Neuronal stem cell (in vitro differentiated cells): Measurements from ENCODE around the gene CDRT4.
A peak's percentile ranks its signal among the peaks of the same experiment; 100 is the strongest.

ENCODE experiments used
- DNase-seq: peaks from one replicate; pipeline ENCODE4 v3.0.0-alpha.2; 2013; ENCODE audit warnings: low spot score
- H2AFZ ChIP-seq: one replicate; pipeline ENCODE4 v1.6.1; 2013; ENCODE audit warnings: mild to moderate bottlenecking, low read length, inconsistent platforms
- H2AK5ac ChIP-seq: 2 replicates; pipeline ENCODE4 v1.6.1; 2013; ENCODE audit warnings: low read depth, mild to moderate bottlenecking, inconsistent platforms, low read length, moderate library complexity, mixed read lengths
- H2BK120ac ChIP-seq: 2 replicates; pipeline ENCODE4 v1.6.1; 2013; ENCODE audit warnings: low read depth, mild to moderate bottlenecking, inconsistent platforms, low read length, moderate library complexity, mixed read lengths
- H2BK12ac ChIP-seq: one replicate; pipeline ENCODE4 v1.6.1; 2013; ENCODE audit warnings: low read length, inconsistent platforms
- H2BK15ac ChIP-seq: 2 replicates; pipeline ENCODE4 v1.6.1; 2013; ENCODE audit warnings: mild to moderate bottlenecking, low read length, inconsistent platforms, mixed read lengths
- H2BK5ac ChIP-seq: one replicate; pipeline ENCODE4 v1.6.1; 2013; ENCODE audit warnings: inconsistent platforms, mild to moderate bottlenecking, low read length, moderate library complexity
- H3K14ac ChIP-seq: one replicate; pipeline ENCODE4 v1.6.1; 2013; ENCODE audit warnings: low read length, inconsistent platforms
- H3K18ac ChIP-seq: 2 replicates; pipeline ENCODE4 v1.6.1; 2013; ENCODE audit warnings: low read length, inconsistent platforms
- H3K23ac ChIP-seq: 2 replicates; pipeline ENCODE4 v1.6.1; 2013; ENCODE audit warnings: low read depth, mild to moderate bottlenecking, mixed read lengths, low read length, inconsistent platforms; ENCODE audit not compliant: poor library complexity
- H3K27ac ChIP-seq: replicated peaks from 3 replicates; pipeline ENCODE4 v1.5.1; 2013; ENCODE audit warnings: low read length, inconsistent platforms
- H3K27me3 ChIP-seq, 3 experiments: 2 replicates each; pipeline ENCODE4 v1.6.1; 2013; ENCODE audit warnings: low read length in 3 of 3, mild to moderate bottlenecking in 2 of 3, inconsistent platforms in 1 of 3, low read depth in 1 of 3, mixed read lengths in 1 of 3, moderate library complexity in 1 of 3; ENCODE audit not compliant: control insufficient read depth in 3 of 3, insufficient read depth in 3 of 3
- H3K36me3 ChIP-seq, 2 donors: replicated peaks in 1 of 2; 2 replicates each; pipeline ENCODE4 v1.6.1; 2013; ENCODE audit warnings: low read length in 2 of 2; ENCODE audit not compliant: control insufficient read depth in 2 of 2, insufficient read depth in 2 of 2
- H3K4ac ChIP-seq: 2 replicates; pipeline ENCODE4 v1.6.1; 2013; ENCODE audit warnings: inconsistent platforms, mild to moderate bottlenecking, low read length, moderate library complexity
- H3K4me1 ChIP-seq, 2 donors: 1 replicate in 1 of 2; 2 replicates in 1 of 2; pipeline ENCODE4 v1.6.1; 2013; ENCODE audit warnings: low read length in 2 of 2, low read depth in 1 of 2; ENCODE audit not compliant: control insufficient read depth in 2 of 2, insufficient read depth in 1 of 2
- H3K4me2 ChIP-seq: one replicate; pipeline ENCODE4 v1.6.1; 2013; ENCODE audit warnings: mild to moderate bottlenecking, low read length, inconsistent platforms; ENCODE audit not compliant: insufficient read depth, poor library complexity, severe bottlenecking
- H3K4me3 ChIP-seq, 2 donors: 2 replicates each; pipeline ENCODE4 v1.5.1; 2013; ENCODE audit warnings: low read length in 2 of 2, mild to moderate bottlenecking in 2 of 2, inconsistent platforms in 1 of 2, moderate library complexity in 1 of 2
- H3K79me1 ChIP-seq: one replicate; pipeline ENCODE4 v1.6.1; 2013; ENCODE audit warnings: low read depth, mild to moderate bottlenecking, inconsistent platforms, low read length, moderate library complexity
- H3K9ac ChIP-seq: one replicate; pipeline ENCODE4 v1.6.1; 2013; ENCODE audit warnings: mild to moderate bottlenecking, low read depth, low read length, inconsistent platforms; ENCODE audit not compliant: poor library complexity
- H3K9me3 ChIP-seq, 2 donors: replicated peaks in 1 of 2; 2 replicates each; pipeline versions ENCODE3 to v1.6.1; 2013; ENCODE audit warnings: low read length in 2 of 2, mild to moderate bottlenecking in 2 of 2, inconsistent platforms in 1 of 2, low read depth in 1 of 2, mixed read lengths in 1 of 2, moderate library complexity in 1 of 2; ENCODE audit not compliant: control insufficient read depth in 2 of 2, insufficient read depth in 1 of 2
- H4K8ac ChIP-seq: one replicate; pipeline ENCODE4 v1.6.1; 2013; ENCODE audit warnings: low read depth, mild to moderate bottlenecking, inconsistent platforms, low read length, moderate library complexity
- H4K91ac ChIP-seq: one replicate; pipeline ENCODE4 v1.6.1; 2013; ENCODE audit warnings: low read length, low read depth, mild to moderate bottlenecking, inconsistent platforms; ENCODE audit not compliant: poor library complexity
- WGBS, 2 donors: extraction: QIAGEN DNeasy Blood & Tissue Kit; methylation state at CpG; one replicate each; pipeline ENCODE4 v1.1.7; 2013; ENCODE audit warnings: missing lambda C conversion rate in 2 of 2, mixed read lengths in 1 of 2; ENCODE audit not compliant: insufficient read length in 2 of 2, insufficient replicate concordance in 1 of 2; ENCODE audit errors: extremely low coverage in 2 of 2; 5-methylcytosine and 5-hydroxymethylcytosine counted together

The CDRT4 gene

DNA sequence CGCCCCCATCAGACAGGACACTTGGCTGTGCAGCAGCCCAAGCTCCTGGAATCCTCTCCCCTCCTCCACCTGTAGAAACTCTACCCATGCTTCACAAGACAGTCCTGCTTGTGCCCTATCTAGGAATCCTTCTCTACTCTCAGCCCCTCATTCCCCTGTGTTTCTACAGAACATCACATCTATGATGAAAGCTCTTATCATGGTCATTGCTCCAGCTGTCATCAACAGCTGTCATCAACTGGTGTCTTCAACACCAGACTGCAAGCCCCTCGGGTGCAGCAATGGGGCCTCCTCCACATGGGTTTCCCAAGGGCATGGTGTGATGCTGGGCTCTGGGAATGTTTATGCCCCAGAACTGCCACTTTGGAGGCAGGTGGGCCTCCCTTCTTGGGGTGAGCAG, 21.1 kb upstream of the CDRT4 start:
- no peak overlapping the region for H2AK5ac ChIP-seq
- H3K4me2 ChIP-seq = no peak overlapping the region
- peaks cover 1 to 5% of the 10 kb centered on the region in 2 donors for H3K36me3 ChIP-seq
- no peaks in the 10 kb centered on the region for H3K27me3 ChIP-seq
- no peak overlapping the region for H3K9ac ChIP-seq
- H3K23ac ChIP-seq = no peak overlapping the region
- no peak overlapping the region for H3K4ac ChIP-seq
- H3K18ac ChIP-seq = peak overlapping the region; percentile 6
- WGBS, 2 donors = no CpG with 5 or more reads among the region's 2 CpGs
- no peaks in the 10 kb centered on the region for H3K79me1 ChIP-seq
- H2AFZ ChIP-seq = no peak overlapping the region
- no peak overlapping the region for H2BK5ac ChIP-seq
- H4K91ac ChIP-seq = no peak overlapping the region
- H3K14ac ChIP-seq = no peak overlapping the region
- H2BK12ac ChIP-seq = no peak overlapping the region
- H3K4me1 ChIP-seq = peaks cover 5 to 9% of the 10 kb centered on the region in 2 donors
- H2BK15ac ChIP-seq = no peak overlapping the region
- no peak overlapping the region for H3K4me3 ChIP-seq
- H3K9me3 ChIP-seq = peaks cover 0 to 2% of the 10 kb centered on the region in 2 donors
- no peak overlapping the region for H4K8ac ChIP-seq
- H2BK120ac ChIP-seq = no peak overlapping the region
- no peak overlapping the region for H3K27ac ChIP-seq
- DNase-seq = no peak

DNA sequence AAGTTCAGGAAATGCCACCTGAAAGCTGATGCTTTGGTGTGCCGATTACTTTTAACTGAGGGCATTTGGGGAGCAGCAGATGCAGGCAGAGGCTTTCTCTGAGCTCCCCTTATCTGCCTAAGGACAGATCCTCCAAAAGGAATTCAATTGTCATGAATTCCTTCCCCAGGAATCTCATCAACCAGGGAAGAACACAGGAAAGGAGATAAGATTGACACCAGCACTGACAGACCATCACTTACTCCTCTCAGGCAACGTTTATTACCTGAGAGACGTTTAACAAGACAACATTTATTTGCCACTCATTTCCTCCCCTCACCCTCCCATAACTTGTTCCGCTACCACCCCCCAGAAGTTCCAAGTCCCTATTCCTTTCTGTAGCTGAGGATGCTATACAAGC, 17.6 kb upstream of the CDRT4 start:
- H3K23ac ChIP-seq = no peak overlapping the region
- H3K27me3 ChIP-seq = no peaks in the 10 kb centered on the region
- no peak overlapping the region for H2BK12ac ChIP-seq
- H3K4me1 ChIP-seq = peaks cover 2% of the 10 kb centered on the region in 2 donors
- peaks cover 4 to 7% of the 10 kb centered on the region in 2 donors for H3K36me3 ChIP-seq
- no peak overlapping the region for H3K4me2 ChIP-seq
- no peak overlapping the region for H3K27ac ChIP-seq
- H2AFZ ChIP-seq = no peak overlapping the region
- H3K14ac ChIP-seq = no peak overlapping the region
- no peak overlapping the region for H2BK120ac ChIP-seq
- H3K9ac ChIP-seq = no peak overlapping the region
- no CpG with 5 or more reads among the region's 4 CpGs for WGBS, 2 donors
- DNase-seq = no peak
- no peak overlapping the region for H3K4me3 ChIP-seq
- no peak overlapping the region for H4K91ac ChIP-seq
- H2BK15ac ChIP-seq = no peak overlapping the region
- H2BK5ac ChIP-seq = no peak overlapping the region
- H3K18ac ChIP-seq = no peak overlapping the region
- no peak overlapping the region for H4K8ac ChIP-seq
- H3K9me3 ChIP-seq = peaks cover 0 to 2% of the 10 kb centered on the region in 2 donors
- H2AK5ac ChIP-seq = no peak overlapping the region
- no peaks in the 10 kb centered on the region for H3K79me1 ChIP-seq
- no peak overlapping the region for H3K4ac ChIP-seq

DNA sequence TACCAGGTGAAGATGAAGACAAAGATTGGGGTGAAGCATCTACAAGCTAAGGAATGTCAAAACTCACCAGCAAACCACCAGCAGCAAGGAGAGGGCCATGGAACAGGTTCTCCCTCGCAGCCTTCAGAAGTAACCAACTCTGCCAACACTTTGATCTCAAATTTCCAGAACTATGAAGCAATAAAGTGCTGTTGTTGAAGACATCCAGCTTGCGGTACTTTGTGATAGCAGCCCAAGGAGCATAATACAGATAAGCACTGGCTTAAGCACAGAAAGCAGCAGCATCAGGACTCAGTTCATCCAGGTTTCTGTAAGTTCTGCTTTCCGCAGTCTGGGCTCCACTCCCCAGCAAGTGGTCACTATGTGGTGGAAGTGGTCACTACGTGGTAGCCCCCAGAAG, 16.0 kb upstream of the CDRT4 start:
- no peak overlapping the region for H2BK5ac ChIP-seq
- H2AFZ ChIP-seq = no peak overlapping the region
- H3K4me3 ChIP-seq = no peak overlapping the region
- no peaks in the 10 kb centered on the region for H3K27me3 ChIP-seq
- DNase-seq = no peak
- H3K23ac ChIP-seq = no peak overlapping the region
- H3K4me1 ChIP-seq = peaks cover 2 to 4% of the 10 kb centered on the region in 2 donors
- peaks cover 0 to 3% of the 10 kb centered on the region in 2 donors for H3K9me3 ChIP-seq
- no peaks in the 10 kb centered on the region for H3K79me1 ChIP-seq
- peaks cover 4 to 7% of the 10 kb centered on the region in 2 donors for H3K36me3 ChIP-seq
- no peak overlapping the region for H3K27ac ChIP-seq
- no peak overlapping the region for H3K4ac ChIP-seq
- no peak overlapping the region for H3K18ac ChIP-seq
- H2BK15ac ChIP-seq = no peak overlapping the region
- no CpG with 5 or more reads among the region's 4 CpGs for WGBS, 2 donors
- H4K8ac ChIP-seq = no peak overlapping the region
- H2AK5ac ChIP-seq = no peak overlapping the region
- H3K4me2 ChIP-seq = no peak overlapping the region
- no peak overlapping the region for H4K91ac ChIP-seq
- H2BK120ac ChIP-seq = no peak overlapping the region
- H2BK12ac ChIP-seq = no peak overlapping the region
- H3K14ac ChIP-seq = no peak overlapping the region
- no peak overlapping the region for H3K9ac ChIP-seq

DNA sequence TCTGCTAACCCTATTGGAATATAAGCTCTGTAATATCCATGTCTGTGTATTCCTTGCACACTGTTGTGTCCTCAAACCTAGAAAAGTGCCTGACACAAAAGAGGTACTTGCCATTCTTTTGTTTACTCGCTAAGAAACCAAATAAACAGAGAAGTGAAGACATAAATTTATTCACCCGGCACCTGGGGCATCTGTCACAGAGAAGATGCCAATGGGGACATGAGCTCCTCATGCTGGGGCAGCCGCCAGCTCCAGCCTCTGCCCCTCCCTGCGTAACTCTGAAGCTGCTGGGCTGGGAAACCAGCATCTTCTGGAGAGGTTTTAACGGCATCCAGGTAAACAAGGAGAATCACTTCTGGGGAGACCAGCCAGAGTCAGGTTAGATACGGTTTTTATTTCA, 15.1 kb upstream of the CDRT4 start:
- Histone ChIP-seq H3K23ac (no peak overlapping the region), H2BK15ac (no peak overlapping the region), H3K18ac (no peak overlapping the region), H3K27me3 (no peaks in the 10 kb centered on the region), H3K9me3 (peaks cover 0 to 2% of the 10 kb centered on the region in 2 donors), H3K27ac (no peak overlapping the region), H2AK5ac (no peak overlapping the region), H3K4ac (no peak overlapping the region), H2BK5ac (no peak overlapping the region), H2BK120ac (no peak overlapping the region), H4K8ac (no peak overlapping the region), H3K4me3 (no peak overlapping the region), H3K9ac (no peak overlapping the region), H2BK12ac (no peak overlapping the region), H3K36me3 (peaks cover 3 to 7% of the 10 kb centered on the region in 2 donors), H3K79me1 (no peaks in the 10 kb centered on the region), H4K91ac (no peak overlapping the region), H3K14ac (no peak overlapping the region), H3K4me1 (peaks cover 2 to 4% of the 10 kb centered on the region in 2 donors), H2AFZ (no peak overlapping the region), H3K4me2 (no peak overlapping the region)
- DNase-seq = no peak
- no CpG with 5 or more reads among the region's 6 CpGs for WGBS, 2 donors
